ENCODE measurements around the gene MAN2B2.

MAN2B2 gene

GRCh38 chr4:6598127-6598526, 23.1 kb downstream of the MAN2B2 start:
- DNase-seq: no peak

DNA sequence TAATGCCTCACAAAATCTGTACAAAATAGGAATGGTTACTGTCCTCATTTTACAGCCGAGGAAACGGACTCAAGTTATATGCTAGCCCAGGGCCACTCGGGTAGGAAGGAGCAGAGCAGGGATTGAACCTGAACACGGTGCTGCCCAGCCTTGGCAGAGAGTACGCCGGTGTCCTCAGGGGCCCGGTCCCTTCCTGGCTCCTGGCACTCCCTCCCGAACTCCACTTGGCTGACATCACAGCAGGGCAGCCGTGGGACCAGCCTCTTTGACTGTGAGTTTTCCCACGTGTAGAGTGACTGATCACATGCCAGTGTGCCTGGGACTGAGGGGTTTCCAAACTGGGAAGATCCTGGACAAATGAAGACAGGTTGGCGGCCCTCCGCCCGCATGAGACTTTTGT, 23.7 kb downstream of the MAN2B2 start:
- no peak for DNase-seq

DNA sequence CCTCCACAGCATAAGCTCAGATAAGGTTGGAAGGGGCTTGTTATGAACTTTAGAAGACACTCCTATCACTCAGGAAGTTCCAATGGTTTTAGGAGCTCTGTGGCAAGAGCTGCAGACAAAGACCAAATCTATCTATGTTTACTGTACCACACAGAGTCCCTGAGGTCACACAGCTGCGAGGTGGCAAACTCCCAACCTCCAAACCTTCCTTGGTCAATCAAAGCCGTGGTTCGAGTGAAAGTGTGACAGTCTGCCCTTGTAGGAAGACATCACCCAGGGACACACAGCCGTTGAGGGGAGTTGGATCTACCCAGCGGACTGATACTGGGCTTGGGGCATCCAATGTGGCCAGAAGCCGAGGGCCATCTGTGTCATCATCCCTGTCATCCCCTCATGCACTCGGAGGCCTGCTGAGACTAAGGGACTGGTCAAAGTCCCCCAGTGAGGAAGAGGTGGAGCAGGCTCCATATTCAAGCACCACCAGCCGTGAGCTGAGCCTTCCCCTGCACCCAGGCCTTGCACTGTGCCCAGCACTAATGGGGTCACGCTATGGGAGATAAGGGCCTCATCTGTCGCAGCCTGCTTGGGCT, 26.8 kb downstream of the MAN2B2 start:
- no peak for DNase-seq

- no peak for DNase-seq
Observed at GRCh38 chr4:6602289-6602688, 27.3 kb downstream of the MAN2B2 start.

GRCh38 chr4:6603128-6603527, 28.1 kb downstream of the MAN2B2 start:
- no peak for DNase-seq

DNA sequence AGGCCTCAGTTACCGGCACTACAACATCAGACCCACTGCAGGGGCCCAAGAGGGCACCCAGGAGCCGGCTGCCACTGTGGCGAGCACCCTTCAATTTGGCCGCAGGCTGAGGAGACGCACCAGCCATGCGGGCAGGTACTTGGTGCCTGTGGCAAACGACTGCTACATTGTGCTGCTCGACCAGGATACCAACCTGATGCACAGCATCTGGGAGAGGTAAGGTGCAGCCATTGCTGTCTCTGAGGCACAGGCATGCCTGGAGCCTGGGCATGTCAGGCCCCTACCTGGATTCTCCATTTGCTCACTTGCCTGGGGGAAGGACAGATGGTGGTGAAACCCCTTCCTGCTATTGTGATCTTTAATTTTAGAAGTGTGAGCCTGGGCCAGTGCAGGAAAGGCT, 30.1 kb downstream of the MAN2B2 start:
- no peak for DNase-seq

DNA sequence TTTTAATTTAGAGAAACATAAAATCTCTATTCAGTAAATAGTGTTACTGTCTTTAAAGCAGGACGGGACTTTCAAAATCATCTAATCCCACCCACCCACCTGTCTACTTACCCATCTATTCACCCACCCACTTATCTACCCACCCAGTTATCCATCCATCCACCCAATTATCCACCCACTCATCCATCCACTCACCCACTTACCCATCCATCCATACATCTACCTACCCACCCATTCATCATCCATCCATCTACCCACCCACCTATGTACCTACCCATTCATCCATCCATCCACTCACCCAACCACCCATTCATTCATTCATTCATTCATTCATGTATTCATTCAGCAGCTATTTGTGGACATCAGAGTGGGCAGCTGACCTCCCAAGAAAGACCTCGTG, 30.6 kb downstream of the MAN2B2 start:
- DNase-seq: no peak

DNA sequence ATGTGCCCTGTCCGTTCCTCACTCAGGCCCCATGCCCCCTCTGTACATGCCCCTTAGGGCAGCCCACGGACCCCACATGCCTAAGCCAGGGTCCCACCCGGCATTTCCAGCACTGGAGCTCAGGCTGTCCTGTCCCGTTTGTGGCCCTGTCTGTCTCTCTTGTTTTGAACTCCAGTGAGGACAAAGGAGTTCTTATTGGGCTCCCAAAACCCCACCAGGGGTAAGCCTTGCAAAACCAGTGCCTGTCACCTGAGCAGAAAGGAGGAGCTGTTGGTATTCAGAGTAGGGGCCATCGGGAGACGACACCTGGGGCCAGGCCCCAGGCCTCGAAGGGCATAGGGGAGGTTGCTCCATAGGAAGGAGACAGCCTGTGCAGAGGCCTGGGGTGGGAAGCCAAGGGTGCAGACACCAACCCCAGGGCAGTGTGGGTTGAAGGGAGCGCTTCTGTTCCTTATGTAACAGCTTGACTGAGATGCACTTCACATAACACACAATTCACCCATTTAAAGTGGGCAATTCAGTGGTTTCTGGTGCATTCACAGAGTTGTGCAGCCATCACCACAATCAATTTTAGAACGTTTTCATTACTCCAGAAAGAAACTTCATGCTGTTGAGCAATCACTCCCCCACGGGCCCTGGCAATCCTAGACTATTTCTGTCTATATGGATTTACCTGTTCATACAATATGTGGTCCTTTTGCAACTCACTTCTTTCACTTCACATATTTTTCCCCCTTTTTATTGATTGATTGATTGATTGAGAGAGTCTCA, 31.7 kb downstream of the MAN2B2 start:
- no peak for DNase-seq

DNA sequence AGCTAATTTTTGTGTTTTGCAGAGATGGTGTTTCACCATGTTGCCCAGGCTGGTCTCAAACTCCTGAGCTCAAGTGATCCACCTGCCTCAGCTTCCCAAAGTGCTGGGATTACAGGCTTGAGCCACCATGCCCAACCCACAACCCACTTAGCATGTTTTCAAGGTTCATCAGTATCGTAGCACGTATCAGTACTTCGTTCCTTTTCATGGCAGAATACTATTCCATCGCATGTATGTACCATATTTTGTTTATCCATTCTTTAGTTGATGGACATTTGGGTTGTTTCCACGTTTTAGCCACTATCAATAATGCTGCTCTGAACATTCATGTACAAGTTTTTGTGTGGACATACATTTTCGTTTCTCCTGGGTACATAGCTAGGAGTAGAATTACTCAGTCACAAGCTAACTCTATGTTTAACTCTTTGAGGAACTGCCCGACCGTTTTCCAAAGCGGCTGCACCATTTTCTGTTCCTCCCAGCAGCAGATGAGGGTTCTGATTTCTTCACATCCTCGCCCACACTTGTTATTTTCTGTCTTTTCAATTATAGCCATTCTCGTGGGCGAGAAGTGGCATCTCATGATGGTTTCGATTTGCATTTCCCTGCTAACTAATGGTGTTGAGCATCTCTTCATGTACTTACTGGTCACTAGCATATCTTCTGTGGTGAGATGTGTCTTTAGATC, 32.5 kb downstream of the MAN2B2 start:
- no peak for DNase-seq

GRCh38 chr4:6608758-6609414, 33.9 kb downstream of the MAN2B2 start:
- DNase-seq: no peak

DNA sequence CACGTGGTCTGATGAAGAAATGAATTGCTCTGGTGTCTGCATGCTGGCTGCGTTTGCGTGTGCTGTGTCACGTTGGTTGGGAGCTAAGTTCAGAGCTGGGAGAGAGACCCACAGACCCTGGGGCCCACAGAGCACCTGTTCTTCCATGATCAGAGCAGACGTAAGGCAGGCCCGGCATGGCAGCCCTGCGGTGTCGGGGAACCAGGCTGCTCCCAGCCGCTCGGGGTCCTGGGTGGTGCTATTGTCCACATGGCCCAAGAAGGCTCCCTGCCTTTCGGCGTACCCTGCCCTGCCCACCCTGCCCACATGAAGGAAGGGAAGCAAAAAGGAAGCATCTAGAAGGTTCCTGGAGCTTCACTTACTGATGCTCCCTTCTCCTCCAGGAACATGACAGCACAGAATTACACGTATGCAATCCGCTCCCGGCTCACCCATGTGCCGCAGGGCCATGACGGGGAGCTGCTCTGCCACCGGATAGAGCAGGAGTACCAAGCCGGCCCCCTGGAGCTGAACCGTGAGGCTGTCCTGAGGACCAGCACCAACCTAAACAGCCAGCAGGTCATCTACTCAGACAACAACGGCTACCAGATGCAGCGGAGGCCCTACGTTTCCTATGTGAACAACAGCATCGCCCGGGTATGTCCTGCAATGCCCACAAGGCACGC, 34.6 kb downstream of the MAN2B2 start:
- DNase-seq: no peak

- DNase-seq: no peak
Observed at GRCh38 chr4:6610856-6611430, 36.0 kb downstream of the MAN2B2 start.

- no peak for DNase-seq
Observed at GRCh38 chr4:6612961-6613675, 38.1 kb downstream of the MAN2B2 start.

DNA sequence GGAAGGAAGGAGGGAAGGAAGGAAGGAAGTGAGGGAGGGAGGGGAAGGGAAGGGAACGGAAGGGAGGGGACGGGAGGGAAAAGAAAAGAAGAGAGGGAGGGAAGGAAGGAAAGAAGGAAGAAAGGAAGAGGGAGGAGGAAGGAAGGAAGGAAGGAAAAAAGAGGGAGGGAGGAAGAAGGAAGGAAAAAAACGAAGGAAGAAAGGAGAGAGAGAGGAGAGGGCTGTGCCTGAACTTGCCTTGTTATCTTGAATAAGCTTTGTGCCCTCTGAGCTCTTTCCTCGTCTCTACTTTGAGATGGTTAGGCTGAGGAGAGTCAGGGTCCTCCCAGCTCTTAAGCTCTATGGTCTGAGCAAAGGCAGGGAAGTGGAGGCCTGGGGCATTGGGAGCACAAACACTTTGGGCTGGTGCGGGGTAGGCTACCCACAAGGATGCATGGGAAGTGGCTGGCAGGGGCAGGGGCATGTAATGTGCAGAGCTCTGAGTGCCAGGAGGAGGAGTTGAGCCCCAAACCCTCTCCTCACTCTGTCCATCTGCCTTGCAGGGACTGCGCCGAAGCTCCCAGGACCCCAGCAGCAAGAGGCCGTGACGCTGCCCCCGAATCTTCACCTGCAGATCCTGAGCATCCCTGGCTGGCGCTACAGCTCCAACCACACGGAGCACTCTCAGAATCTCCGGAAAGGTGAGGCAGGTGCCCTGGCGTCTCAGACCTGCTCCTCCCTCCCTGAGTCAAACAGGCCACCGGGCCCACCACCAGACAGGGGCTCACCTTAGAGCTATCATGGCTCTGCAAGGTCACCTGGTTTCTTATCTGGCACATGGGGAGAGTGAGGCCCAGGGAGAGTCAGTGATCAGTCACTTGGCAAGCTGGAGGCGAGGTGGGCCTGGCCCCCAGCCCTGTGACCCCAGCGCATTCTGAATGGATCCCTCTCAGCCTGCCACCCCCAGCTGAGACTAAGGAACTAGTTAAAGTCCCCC, 39.0 kb downstream of the MAN2B2 start:
- no peak for DNase-seq

- no peak for DNase-seq
Observed at GRCh38 chr4:6614701-6615230, 39.8 kb downstream of the MAN2B2 start.

DNA sequence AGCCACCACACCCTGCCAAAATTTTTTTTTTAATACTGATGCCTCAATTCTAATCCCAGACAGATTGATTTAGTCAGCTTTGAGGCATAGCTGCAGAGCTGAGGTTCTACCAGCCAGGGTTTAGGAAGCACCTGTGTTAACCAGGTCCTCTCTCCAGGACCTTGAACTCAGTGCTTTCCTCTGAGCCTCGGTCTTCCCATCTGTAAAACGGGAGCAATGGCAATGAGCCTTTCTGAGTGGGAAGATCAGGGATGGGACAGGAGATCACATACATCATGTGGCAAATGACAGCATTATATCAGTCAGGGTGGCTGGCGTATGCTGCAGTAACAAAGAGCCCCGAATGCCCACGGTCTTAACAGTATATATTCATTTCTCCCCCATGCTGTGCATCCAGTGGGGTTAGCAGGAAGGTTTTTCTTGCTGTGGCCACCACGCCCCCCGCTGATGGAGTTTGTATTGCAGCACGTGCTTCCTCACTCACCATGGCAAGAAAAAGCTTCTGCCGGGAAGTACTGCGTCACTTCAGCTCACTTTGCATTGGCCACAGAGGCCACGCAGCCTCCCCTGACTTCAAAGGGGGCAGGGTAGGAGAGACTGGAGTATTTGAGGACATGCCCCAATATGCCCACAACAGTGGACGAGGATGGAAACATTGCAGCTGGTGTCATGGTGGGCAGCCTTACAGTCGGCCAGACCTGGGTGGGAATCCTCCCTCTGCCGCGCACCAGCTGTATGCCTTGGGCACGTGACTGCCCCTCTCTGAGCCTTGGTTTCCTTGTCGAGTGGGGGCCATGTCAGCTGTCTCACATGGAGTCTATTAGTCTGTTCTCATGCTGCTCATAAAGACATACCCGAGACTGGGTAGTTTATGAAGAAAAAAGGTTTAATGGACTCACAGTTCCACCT, 41.4 kb downstream of the MAN2B2 start:
- DNase-seq: no peak

GRCh38 chr4:6617246-6617645, 42.3 kb downstream of the MAN2B2 start:
- DNase-seq: no peak

GRCh38 chr4:6618386-6619115, 43.6 kb downstream of the MAN2B2 start:
- no peak for DNase-seq

DNA sequence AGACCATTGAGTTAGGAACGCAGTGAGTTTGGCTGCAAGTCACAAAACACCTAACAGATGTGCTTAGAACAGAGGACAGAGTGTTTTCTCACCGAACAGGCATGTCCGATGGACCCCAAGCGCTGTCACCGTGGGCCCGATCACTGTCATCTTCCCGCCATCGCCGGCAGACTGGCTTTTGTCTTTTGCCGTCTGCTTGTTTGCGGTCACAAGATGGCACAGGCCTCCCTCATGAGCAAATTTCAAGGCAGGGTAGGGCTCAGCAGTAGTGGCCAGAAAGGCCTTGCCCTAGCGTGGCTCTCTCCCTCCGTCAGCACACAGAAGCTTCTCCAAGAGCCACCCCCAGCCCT, 44.1 kb downstream of the MAN2B2 start:
- no peak for DNase-seq
